Occipital lobe (tissue), 2 donors: ENCODE measurements around the gene TREX2. TPM values are rescaled to one million over a fixed set of nuclear protein-coding genes. Genes with fewer than 3 reads are reported as not detected.

Experiments
- DNase-seq: peaks from one replicate; lab custom pipeline; 2025; lab: John Stamatoyannopoulos, UW
- total RNA-seq: library from RNA; depleted of rRNA; stranded (reverse); fragments of >200 nt; gene quantifications from one replicate; pipeline ENCODE4 v1.2.3, GENCODE V29; 2014

Gene TREX2
- total RNA-seq, 1 donor from 2014 or later, result not detected

GRCh38 chrX:153476666-153477363 is 31.0 kb upstream of the TREX2 start:
- DNase-seq, result no peak

GRCh38 chrX:153475751-153476281 is 30.0 kb upstream of the TREX2 start:
- no peak for DNase-seq

- DNase-seq, result no peak
Observed at GRCh38 chrX:153475271-153475670, 29.4 kb upstream of the TREX2 start.

- DNase-seq, result peak; percentile 24
Observed at GRCh38 chrX:153474718-153475117, 28.9 kb upstream of the TREX2 start.

- no peak for DNase-seq
Observed at GRCh38 chrX:153474266-153474665, 28.4 kb upstream of the TREX2 start.

- DNase-seq, result no peak
Observed at GRCh38 chrX:153473126-153473525, 27.3 kb upstream of the TREX2 start.

GRCh38 chrX:153471663-153472280 is 25.9 kb upstream of the TREX2 start:
- no peak for DNase-seq

GRCh38 chrX:153470411-153471363 is 24.8 kb upstream of the TREX2 start, which contains the start of gene HAUS7:
HAUS7 (minus strand) TSS chrX:153470576; CDS start chrX:153470557, 19 bp downstream.
- peak; percentile 91 for DNase-seq

- no peak for DNase-seq
Observed at GRCh38 chrX:153469811-153470410, 24.1 kb upstream of the TREX2 start.

- no peak for DNase-seq
Observed at GRCh38 chrX:153468008-153468580, 22.2 kb upstream of the TREX2 start.

- DNase-seq, result peak; percentile 12
Observed at GRCh38 chrX:153465691-153466380, 20.0 kb upstream of the TREX2 start.

GRCh38 chrX:153464116-153464515 is 18.3 kb upstream of the TREX2 start:
- DNase-seq, result no peak

- DNase-seq, result no peak
Observed at GRCh38 chrX:153463556-153463955, 17.7 kb upstream of the TREX2 start.

GRCh38 chrX:153463031-153463430 is 17.2 kb upstream of the TREX2 start:
- no peak for DNase-seq

GRCh38 chrX:153462291-153462690 is 16.4 kb upstream of the TREX2 start:
- no peak for DNase-seq

GRCh38 chrX:153460826-153461225 is 15.0 kb upstream of the TREX2 start:
- peak; percentile 22 for DNase-seq

GRCh38 chrX:153459986-153460385 is 14.1 kb upstream of the TREX2 start:
- no peak for DNase-seq

GRCh38 chrX:153458476-153458875 is 12.6 kb upstream of the TREX2 start:
- DNase-seq, result no peak

- DNase-seq, result no peak
Observed at GRCh38 chrX:153457827-153458466, 12.1 kb upstream of the TREX2 start.
